GM23338 (cell line): Measurements from ENCODE around the gene TSC2.
"Not testable (repeated sequence)": the region's sequence is repeated elsewhere in the genome, so short reads cannot be mapped to it uniquely, and the experiment has no call there.

Experiments
- CTCF ChIP-seq, 2 experiments: fragments of 200-600 bp in 1 of 2; sonication (generic) in 1 of 2; conservative IDR thresholded peaks; 2 replicates each; pipeline versions ENCODE4 v1.5.1 to v1.6.1; 2016 to 2017; ENCODE audit warnings: antibody characterized with exemption in 2 of 2, low read depth in 2 of 2, mild to moderate bottlenecking in 2 of 2, moderate library complexity in 1 of 2
- EZH2 ChIP-seq: fragments of 200-600 bp; sonication (generic); IDR thresholded peaks from one replicate; pipeline ENCODE4 v1.8.0; 2017; ENCODE audit warnings: antibody characterized with exemption, mild to moderate bottlenecking, low read depth; ENCODE audit not compliant: unreplicated experiment
- EZH2phosphoT487 ChIP-seq: fragments of 200-600 bp; sonication (generic); IDR thresholded peaks from one replicate; pipeline ENCODE4 v1.8.1; 2018; ENCODE audit warnings: antibody characterized with exemption; ENCODE audit not compliant: unreplicated experiment
- JUNB ChIP-seq: IDR thresholded peaks from one replicate; pipeline ENCODE4 v1.6.1; 2016; ENCODE audit warnings: antibody characterized with exemption; ENCODE audit not compliant: unreplicated experiment
- NANOG ChIP-seq: IDR thresholded peaks from 2 replicates; pipeline ENCODE4 v1.6.1; 2016; ENCODE audit warnings: antibody characterized with exemption, borderline replicate concordance
- POLR2AphosphoS5 ChIP-seq: IDR thresholded peaks from 2 replicates; pipeline ENCODE4 v1.6.1; 2016; ENCODE audit warnings: antibody characterized with exemption, low read depth
- REST ChIP-seq: IDR thresholded peaks from one replicate; pipeline ENCODE4 v1.6.1; 2018; ENCODE audit warnings: antibody characterized with exemption; ENCODE audit not compliant: unreplicated experiment
- STAT1 ChIP-seq: IDR thresholded peaks from one replicate; pipeline ENCODE4 v1.6.1; 2016; ENCODE audit warnings: antibody characterized with exemption; ENCODE audit not compliant: unreplicated experiment
- ZNF114 ChIP-seq: fragments of 250-450 bp; sonication (Bioruptor Pico); IDR thresholded peaks from 2 replicates; pipeline ENCODE4 v1.5.0; 2020; ENCODE audit warnings: mild to moderate bottlenecking, moderate library complexity
- ZNF331 ChIP-seq: fragments of 250-450 bp; sonication (Bioruptor Pico); IDR thresholded peaks from 2 replicates; pipeline ENCODE4 v1.5.0; 2020; ENCODE audit warnings: low read depth, mild to moderate bottlenecking, moderate library complexity

- not testable (repeated sequence) for TF ChIP-seq CTCF (conservative IDR thresholded peaks at IDR 0.05; ENCODE audit: low read depth in 2 of 2); POLR2AphosphoS5; EZH2; REST; JUNB; EZH2phosphoT487; ZNF114; NANOG; ZNF331 (CRISPR knock-in tag); STAT1
These were observed 13.7 kb upstream of the TSC2 start for GRCh38 chr16:2033909-2034695.
